HG02759 (cell line): ENCODE results near the gene CLEC2D.
"Not testable (repeated sequence)": the region's sequence is repeated elsewhere in the genome, so short reads cannot be mapped to it uniquely, and the experiment has no call there.

Experiments
- ATAC-seq: cut with Tn5 transposase; IDR thresholded peaks from one replicate; pipeline ENCODE4 v1.9.1; 2021; ENCODE audit warnings: mild to moderate bottlenecking, moderate library complexity; ENCODE audit not compliant: unreplicated experiment

The CLEC2D gene

DNA sequence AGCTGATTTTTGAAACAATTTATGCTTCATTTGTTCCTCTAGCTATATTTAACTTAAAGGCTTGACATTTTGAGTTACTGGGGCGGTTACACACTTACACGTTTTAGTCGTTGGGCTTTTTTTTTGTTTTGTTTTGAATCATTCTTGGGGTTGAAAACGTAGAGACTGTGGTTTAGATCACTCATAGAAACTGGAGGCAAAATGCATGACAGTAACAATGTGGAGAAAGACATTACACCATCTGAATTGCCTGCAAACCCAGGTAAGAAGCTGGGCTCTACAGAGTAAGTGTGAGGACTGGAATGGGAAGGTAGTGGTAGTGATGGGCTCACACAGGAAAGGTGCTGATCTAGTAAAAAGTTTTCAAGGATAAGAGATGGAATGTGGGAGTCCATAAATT lies at the start of gene CLEC2D:
TSS of gene CLEC2D (plus strand) at position 180 of the 400 bp plus-strand sequence. CDS start at position 202, 22 bp downstream.
- peak; percentile 40 for ATAC-seq

DNA sequence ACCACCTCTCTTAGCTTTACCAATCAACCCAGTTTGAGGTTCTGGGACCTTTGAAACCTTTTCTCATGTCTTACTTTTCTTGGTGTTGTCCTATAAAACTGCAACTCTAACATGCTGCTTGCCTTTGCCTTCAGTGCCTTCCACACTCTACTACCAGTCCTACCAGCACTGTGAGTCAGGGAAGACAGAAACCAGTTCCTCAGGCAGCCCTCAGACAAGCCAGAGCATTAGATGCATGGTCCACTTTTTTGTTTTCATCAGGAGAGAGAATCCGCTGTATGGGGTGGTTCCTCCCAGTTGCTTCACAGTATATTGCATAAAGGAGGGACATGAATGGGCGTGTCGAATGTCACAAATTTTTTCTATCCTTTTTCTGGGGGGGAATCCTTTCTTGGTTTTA lies 44.5 kb upstream of the CLEC2D start:
- ATAC-seq: no peak

- ATAC-seq: no peak
Observed at GRCh38 chr12:9626291-9626690, 43.2 kb upstream of the CLEC2D start.

- ATAC-seq: no peak
Observed at GRCh38 chr12:9626821-9627220, 42.7 kb upstream of the CLEC2D start.

GRCh38 chr12:9632766-9633165 lies 36.7 kb upstream of the CLEC2D start:
- no peak for ATAC-seq

DNA sequence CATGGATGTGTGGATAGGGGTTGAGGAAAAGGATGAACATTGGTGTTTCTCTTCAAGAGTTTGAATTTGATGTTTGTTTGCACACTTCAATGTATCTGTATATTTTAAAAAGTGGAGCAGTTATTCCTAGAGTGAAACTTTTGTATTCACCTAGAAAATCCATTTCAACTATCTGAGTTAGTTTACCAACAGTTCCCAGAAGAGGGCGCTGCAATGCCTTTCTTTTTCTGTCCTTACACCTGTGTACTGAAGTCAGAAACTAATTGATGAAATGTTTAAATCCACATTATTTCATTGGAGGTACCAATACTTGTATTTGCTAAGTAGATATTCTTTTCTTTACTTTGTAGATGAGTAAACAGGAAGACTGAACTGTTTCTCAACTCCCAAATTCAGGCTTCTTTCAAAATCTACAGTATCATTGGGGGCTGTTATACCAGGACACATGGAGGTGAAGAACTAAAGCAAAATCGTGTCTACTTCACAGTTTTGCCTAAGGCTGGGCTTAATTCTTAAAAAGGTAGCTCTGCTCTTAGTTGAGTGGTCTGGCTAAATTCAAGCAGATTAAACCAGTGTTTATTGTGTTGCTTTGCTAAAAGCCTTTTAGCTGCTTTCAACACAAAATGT lies 35.2 kb upstream of the CLEC2D start:
- peak; percentile 47 for ATAC-seq

GRCh38 chr12:9634969-9635754 lies 34.4 kb upstream of the CLEC2D start:
- ATAC-seq: no peak

- ATAC-seq: no peak
Observed at GRCh38 chr12:9636150-9636850, 33.2 kb upstream of the CLEC2D start.

DNA sequence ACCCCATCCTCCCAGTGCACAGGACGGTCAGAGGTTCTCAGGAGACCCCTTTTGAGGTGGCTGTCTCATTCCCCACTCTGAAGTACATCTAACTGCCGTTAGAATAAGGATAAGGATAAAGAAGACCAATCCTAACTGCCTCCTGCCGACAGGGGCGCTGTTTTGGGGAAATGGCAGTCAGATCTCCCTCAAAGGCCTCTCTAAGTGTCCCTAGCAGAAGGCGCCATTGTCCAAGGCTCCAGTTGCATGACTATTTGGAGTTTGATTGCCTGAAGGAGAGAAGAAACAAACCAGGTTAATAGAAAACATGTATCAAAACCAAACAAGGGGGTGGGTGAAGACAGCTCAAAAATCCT lies 32.7 kb upstream of the CLEC2D start:
- no peak for ATAC-seq

GRCh38 chr12:9640024-9640423 lies 29.5 kb upstream of the CLEC2D start:
- ATAC-seq: no peak

DNA sequence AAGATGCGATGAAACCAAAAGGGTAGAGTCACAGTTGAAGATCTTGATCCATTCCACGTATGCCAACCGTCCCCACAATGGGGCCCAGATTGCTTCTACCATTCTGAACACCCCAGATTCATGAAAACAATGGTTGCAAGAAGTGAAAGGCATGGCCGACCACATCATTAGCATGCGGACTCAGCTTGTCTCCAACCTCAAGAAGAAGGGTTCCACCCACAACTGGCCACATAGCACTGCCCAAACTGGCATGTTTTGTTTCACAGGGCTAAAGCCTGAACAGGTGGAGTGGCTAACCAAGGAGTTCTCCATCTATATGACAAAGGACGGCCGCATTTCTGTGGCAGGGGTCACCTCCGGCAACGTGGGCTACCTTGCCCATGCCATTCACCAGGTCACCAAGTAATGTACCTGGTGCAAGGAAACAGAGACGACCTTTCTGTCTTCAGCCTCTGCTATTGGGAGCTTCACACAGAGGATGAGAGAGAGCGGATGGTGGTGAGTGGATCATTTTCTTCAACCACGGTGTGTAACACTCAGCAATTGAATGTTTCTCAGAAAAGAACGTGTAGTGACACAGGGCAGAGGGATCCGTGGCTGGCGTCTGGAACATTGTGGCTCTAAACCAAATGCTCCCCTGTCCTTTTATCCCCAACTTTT lies 26.8 kb upstream of the CLEC2D start:
- ATAC-seq: no peak

DNA sequence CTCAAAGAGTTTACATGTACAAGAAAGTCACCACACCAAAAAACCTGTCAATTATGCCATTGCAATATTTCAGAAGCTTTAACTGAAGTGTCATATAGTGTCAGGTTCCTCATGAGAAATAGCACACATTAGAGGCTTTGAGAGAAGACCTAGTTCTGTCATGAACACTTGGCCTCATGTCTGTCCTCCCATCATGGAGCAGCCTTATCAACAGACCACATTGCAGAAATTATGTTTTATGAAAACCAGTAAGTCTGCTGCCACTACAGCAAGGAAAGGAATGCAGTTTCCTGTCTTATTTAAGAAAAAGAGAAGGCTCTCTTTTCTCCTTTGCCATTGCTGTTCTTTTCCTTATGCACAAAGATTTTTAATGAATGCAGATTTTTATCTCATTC lies 26.2 kb upstream of the CLEC2D start:
- no peak for ATAC-seq

DNA sequence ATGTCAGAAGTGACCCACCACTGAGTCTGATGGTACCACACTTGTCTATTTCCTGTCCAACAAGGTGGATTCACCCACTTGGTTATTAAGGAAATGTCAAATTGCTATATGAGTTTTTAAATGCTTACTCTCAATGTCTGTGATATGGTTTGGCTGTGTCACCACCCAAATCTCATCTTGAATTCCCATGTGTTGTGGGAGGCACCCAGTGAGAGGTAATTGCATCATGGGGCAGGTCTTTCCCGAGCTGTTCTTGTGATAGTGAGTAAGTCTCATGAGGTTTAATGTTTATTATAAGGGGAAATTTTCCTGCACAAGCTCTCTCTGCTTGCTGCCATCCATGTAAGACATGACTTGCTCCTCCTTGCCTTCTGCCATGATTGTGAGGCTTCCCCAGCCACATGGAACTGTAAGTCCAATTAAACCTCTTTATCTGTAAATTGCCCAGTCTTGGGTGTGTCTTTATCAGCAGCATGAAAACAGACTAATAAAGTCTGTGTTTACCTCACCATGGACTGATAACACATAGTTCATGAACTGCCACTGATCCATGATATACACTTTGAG lies 24.4 kb upstream of the CLEC2D start:
- not testable (repeated sequence) for ATAC-seq

DNA sequence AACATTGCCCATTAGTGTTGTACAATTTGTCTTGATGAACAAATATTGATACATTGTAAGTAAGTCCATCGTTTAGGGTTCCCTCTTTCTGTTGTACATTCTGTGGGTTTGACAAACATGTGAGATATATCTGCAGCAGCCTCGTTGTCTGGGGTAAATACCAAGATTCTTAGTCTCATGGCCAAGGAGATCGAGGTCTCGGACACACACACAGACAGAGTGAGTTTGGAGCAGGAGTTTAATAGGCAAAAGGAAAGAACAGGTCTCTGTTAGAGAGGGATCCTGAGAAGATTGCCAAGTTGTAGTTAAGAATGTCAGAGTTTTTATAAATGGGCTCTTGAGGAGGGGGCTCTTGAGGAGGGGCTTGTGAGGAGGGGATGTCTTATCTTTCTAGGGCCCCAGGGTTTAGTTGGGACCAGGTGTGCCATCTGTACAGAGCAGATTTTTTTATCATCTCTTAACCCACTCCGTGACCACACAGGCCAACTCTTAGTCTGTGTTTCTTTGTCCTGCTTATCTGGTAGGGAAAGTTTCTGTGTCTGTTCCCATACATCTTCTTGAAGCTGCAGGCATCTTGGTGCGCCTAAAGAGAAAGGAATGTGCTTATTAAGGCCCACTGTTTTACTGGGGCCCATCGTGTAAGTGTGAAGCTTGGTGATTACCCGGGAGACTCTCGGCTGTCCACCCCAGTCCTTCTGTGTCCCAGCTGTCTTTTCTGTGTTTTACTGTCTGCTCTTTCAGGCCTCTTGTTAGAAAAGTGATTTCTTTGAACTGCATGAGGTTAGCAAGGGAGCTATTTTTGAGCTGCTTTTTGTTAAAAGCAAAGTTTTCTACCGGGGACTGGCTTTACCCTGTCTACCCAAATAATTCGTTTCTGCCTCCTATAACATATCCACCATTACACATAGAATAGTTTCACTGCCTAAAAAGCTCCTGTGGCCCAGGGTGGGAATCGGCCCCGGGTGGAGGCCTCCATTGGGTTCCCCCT lies 22.4 kb upstream of the CLEC2D start:
- no peak for ATAC-seq

GRCh38 chr12:9647825-9648700 lies 21.4 kb upstream of the CLEC2D start:
- ATAC-seq: peak; percentile 75

DNA sequence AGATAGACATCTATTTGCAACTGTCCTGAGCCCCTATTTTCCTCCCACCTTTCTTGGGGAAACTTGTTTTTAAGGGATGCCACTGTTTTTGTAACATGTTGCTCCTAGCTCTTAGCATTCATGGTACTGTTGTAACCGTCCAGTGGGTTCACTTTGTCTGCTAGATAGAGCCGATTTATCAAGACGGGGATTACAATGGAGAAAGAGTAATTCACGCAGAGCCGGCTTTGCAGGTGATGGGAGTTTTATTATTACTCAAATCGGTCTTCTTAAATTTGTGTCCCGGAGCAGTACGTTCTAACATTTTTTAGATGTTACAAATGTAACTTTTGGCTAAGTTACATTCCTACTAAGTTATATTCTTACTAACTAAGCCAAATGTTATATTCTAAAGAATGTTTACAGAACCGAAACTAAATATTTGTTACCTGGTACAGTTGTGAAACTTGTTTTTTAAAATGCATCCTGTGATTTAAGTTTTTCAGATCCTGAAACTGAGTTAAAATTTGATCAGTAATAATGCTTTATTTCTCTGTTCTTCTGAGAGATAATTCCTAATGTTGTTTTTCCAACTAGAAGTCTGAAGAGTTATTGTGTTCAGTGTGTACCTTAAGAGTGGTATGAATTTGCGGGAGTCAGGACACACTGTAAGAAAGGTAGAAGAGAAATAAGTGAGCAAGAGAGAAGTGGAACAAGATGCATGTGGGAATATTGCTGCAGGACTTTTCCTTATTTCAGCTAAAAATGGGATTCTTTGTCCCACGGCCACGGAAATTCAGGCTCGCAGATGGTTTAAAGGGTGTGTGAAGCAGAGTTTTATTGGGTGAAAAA lies 20.6 kb upstream of the CLEC2D start:
- no peak for ATAC-seq

- ATAC-seq: no peak
Observed at GRCh38 chr12:9649532-9649940, 20.0 kb upstream of the CLEC2D start.

- ATAC-seq: no peak
Observed at GRCh38 chr12:9650151-9650576, 19.3 kb upstream of the CLEC2D start.
